Measurements from ENCODE around the gene JPH3.
"Not testable (repeated sequence)": the region's sequence is repeated elsewhere in the genome, so short reads cannot be mapped to it uniquely, and the experiment has no call there.

The JPH3 gene

DNA sequence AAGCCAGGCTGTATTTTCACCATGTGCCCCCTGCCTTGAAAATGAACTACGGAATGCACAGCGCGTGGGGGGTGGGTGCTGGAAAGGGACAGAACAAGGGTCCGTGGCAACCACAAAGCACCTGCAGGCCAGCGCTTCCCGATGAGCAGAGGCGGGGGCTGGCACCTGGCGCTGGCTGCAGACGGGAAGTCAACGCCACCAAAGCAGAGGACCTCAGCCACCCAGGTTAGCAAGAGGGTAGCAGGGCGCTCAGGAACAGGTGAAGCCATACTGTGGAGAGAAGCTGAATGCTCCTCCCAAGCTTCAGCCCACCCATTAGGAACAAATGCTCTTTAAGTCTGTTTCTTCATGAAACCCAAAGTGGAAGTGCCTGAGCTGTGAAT lies 98.8 kb downstream of the JPH3 start:
- no peak for FAIRE-seq

DNA sequence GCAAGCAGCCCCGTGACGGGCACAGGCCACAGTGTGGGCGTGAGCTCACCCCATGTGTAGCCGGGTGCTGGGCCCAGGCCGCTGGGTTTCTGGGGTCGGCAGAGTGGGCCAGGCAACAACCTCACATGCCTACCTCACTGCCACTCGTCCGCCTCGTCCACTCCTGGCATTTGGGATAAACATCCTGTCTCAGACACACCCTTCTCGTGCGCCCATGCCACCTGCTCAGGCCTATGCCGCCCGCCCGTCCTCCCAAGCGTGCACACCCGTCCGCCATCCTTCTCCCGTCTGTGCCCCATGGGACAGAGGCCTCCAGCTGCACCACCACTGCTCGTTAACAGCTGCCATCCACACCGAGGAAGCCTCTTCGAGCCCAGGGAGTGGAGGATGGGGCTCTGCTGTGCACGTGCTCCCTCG lies 99.2 kb downstream of the JPH3 start:
- FAIRE-seq: no peak

DNA sequence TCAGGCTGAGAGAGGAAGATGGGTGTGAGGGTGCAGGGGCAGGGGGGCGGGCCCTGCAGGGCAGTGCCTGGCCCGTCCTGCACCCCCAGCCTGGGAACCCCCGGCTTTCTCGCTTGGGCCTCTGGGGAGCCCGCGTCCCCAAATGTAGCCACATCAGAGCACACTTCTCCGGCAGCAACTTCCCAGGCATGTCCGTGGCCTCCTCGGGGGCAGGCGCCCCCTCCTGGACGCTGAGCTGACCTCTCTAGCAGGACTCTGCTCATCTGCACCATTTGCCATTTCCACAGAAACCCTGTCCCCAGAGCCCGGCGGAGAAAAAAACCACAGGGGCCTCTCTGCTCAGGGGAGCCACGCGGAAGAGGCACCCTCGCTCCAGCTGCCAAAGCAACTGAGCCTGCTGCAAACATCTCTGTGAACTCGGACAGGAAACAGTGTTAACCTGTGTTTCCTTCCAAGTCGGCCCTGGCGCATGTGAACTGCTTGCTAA lies 100.1 kb downstream of the JPH3 start:
- no peak for FAIRE-seq

DNA sequence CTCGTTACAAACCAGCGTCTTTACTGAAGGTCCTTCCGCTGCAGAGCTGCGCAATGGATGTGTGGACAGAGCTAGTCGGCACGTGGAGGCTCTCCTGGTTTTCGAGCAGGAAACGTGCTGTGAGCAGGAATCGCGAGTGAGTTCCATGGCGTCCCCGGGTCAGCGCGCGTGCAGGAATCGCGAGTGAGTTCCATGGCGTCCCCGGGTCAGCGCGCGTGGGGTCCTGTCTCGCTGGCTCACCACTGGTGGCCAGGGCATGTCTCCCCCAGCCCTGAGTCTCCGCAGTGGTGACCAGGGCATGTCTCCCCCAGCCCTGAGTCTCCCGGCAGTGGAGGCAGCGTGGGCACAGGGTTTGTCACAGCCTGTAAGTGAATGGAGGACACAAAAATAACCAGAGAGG lies 100.8 kb downstream of the JPH3 start:
- no peak for FAIRE-seq

DNA sequence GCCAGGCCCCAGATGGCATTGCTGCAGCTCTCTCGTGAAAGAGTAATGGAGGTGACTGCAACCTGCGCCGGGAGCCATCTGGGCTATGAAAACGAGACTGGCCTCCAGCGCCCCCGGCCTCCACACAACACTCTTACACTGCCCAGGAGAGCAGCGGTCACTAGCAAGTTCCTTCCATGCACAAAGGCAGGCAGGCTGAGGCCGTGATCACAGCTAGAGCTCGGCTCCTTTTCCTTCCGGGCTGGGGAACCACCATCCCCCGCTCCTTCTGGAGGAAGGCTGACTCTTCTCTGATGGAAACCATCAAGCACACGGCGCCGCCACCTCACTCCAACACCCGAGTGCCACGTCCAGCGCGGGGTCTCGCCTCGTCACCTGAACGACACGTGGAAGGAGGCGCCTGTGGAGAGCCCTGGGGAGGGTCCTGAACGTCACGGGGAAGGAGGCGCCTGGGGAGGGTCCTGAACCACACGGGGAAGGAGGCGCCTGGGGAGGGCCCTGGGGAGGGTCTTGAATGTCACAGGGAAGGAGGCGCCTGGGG lies 101.6 kb downstream of the JPH3 start:
- no peak for FAIRE-seq

DNA sequence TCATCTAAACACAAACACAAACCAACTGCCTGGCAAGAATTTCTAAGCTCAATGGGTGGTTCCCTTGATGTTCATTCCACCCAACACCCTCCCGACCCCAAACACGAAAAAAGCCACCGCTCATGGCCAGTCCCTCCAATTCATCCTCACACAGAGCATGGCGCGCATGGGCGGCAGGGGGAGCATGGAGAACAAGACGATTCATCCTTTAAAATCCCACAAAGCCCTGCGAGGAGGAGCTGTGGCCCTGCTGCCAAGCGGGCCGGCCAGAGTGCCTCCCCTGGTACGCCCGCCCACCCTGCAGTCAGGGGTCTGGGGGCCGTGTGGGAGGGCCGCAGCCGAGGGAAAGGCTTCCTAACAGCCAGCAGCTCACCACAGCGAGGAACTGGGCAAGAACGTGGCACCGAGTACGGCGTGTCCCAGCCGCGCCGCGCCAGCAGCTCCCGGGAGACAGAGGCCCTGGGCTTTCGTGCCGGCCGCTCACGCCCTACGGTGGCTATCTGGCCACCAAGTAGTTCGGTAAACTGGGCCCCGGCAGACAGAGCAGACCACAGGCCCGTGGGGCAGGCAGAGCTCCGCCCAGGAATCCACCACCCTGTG lies 102.5 kb downstream of the JPH3 start:
- no peak for FAIRE-seq

DNA sequence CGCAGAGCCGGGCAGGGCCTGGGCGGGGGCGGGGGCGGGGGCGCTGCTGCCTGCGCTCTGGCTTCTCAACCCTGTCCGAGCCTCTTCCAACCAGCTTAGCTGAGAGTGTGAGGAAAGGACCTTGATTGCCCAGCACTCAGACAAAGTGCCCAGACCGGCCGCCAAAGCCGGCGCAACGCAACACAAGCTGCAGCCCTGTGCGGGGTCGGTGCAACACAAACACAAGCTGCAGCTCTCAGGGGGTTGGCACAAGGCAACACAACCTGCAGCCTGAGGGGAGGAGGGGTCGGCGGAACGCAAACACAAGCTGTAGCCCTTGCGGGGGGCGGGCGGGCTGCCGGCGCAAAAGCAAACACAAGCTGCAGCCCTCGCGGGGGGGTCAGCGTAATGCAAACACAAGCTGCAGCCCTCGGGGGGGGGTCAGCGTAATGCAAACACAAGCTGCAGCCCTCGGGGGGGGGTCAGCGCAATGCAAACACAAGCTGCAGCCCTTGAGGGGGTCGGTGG lies 103.5 kb downstream of the JPH3 start:
- no peak for FAIRE-seq

DNA sequence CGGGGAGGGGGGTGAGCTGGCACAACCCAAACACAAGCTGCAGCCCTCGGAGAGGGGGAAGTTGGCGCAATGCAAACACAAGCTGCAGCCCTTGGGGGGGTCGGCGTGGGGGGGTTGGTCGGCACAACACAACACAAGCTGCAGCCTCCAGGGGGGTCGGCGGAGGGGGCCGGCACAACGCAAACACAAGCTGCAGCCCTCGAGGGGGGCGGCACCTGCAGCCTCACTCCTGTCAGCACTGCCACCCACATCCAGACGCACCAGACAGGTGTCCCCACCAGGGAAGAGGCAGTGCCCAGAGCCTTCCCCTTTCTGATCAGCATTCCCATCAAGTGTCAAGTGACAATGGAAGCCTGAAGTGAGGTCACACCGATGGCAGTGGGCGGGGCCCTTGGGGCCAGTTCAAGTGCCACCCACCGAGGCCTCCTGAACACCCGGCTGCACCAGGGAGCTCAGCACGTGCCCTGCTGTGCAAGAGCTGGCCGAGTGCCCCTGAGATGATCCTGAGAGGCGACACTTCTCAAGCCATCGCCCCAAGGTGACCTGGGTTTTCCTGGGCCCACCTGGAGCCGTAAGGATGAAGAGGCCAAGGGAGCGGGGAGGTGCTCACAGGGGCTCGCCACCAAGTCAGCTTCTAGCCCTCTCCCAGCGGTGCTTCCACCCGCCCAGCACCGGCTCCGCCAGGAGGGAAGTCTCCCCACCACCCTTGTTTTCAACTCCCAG lies 104.1 kb downstream of the JPH3 start:
- no peak for FAIRE-seq

DNA sequence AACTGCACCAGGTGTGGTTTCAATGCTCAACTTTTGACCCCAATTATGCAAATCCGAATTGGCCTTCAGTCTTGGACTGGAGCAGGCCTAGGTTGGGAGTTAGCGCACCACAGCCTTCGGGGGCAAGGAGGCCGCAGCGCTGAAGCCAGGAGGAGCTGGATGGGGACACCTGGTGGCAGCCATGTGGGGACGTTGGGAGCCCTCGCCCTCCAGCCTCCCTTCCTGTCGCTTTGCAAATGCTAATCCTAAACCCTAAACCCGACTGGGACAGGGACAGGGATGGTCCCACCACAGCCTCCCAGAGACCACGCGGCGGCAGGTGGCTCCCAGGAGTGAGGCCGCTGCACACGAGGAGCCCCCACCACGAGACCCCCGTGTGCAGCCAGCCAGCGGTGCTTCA lies 104.8 kb downstream of the JPH3 start:
- FAIRE-seq: no peak

DNA sequence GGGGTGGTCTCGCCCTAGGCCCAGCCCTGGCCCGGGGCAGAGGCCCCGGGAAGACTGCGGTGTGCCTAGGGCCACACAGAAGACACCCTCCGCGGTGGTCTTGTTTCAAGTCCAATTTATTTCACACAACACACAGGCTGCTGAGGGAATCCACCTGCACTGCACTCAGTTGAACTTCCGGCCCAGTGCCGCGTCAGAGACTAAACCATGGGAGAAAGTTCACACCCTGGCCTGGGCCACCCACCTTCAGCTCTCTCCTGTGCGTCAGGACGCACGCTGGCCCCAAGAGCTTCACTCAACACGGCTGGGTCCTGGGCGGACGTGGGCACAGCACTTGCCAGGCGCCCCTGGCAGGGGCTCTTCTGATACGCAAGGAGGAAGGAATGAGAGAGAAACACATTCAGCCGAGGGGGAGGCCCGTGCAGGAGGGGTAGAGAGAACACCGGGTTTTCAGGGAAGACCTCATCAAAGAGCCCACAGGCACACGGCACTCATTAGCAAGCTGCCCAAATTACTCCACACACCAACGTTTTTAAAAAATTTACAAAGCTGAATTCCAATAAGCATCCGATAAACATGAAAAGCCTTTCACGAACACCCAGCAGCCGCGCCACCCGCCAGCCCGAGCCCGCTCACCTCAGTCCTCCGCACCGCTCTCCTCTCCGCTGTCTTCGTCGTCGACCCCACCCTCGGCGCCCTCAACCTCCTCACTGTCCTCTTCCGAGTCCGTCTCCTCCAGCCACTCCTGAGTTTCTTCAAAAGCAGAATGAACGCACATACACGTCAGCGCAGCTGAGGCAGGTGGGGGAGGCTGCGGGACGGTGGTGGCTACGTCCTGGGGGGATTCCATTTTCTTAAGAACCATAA lies 105.6 kb downstream of the JPH3 start:
- no peak for FAIRE-seq

DNA sequence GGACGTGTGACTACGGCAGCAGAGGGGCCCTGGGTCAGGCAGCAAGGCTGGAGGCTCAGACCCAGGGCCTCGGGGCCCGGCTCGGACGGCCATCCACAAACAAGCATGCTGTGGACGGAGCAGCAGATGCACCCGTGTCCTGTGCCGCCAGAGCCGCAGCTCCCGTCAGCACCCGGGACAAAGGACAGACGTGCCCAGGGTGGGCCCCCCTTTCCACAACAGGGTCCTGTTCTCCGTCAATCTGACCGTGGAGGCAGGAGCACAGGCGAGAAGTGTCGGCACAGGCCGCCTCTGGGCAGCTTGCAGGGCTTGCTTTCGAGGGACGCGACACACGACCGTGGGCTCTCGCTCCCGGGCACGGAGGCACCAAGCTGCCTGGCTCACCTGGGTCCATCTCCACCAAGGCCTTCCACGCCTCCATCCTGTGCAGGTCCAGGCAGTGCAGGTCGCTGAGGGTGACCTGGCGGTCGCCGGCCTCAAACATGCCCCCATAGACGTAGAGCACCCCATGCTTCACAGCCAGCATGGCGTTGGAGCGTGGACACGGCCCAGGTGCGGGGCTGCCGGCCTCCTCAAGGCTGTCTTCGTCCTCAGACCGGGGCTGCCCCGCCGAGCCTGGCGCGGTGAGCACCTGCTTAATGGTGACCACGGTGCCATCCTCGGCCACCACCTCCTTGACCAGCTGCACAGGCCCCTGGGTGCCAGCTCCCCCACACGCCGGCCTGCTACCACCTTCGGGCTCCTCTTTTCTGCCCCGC lies 106.8 kb downstream of the JPH3 start:
- no peak for FAIRE-seq

DNA sequence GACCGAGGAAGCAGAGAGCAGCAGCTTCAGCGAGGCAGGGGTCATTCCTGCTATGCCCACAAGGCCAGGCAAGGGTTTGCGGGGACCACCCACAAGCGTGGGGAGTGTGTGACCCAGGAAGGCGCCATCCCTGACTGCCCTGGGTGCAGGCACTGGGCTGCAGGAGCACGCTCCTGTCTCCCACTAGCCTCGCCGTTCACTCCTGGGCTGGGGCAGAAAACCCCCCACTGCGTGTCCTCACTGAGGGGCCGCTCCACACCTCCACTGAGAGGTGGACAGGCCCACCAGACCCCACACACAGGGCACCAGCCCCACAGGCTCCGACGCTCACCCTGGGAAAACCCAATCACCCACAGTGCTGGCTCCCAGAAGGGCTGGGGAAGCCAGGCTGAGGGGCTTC lies 107.4 kb downstream of the JPH3 start:
- FAIRE-seq: no peak

DNA sequence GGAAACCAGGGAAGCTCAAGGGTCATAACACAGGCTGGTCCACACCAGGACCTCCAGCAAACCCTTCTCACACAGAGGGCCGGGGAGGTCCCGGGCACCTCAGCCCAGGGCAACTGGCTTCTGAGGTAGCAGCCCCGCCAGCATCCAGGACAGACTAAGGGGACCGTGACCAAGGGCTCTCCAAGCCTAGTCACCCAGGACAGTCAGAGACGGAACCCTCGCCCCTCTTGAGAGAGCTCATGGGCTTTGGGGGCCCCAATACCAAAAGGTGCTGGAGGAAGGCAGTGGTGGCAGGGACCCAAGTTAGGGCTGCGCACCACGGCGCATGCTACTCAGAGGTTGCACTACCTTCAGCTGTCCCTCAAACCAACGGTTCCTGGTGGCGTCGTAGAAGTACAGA lies 108.6 kb downstream of the JPH3 start:
- no peak for FAIRE-seq

DNA sequence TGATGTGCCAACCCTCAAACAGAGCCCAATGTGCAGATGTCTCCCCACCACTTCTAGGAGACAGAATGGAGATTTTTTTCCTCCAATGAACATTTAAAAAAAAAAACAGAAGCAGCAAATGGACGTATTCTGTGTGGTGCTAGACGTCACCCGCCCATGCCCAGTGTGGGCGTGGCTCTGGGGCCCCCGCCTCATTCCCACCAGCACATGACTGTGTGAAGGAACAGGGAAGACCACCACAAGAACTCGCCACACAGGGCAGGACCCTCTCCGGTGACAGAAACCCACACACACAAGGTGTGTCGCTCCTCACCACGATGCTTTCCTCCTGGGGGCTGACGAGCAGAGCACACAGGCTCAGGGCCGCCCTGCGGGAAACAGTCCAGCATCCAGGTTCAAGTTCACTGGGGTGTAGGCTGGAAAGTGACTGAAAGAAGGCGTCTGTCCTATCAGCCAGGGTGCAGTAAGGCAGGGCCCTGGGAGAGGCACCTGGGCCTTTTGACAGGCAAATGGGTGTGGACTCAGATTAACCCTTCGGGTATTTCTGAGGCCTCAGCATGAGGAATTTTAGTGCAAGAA lies 110.0 kb downstream of the JPH3 start:
- FAIRE-seq: no peak

DNA sequence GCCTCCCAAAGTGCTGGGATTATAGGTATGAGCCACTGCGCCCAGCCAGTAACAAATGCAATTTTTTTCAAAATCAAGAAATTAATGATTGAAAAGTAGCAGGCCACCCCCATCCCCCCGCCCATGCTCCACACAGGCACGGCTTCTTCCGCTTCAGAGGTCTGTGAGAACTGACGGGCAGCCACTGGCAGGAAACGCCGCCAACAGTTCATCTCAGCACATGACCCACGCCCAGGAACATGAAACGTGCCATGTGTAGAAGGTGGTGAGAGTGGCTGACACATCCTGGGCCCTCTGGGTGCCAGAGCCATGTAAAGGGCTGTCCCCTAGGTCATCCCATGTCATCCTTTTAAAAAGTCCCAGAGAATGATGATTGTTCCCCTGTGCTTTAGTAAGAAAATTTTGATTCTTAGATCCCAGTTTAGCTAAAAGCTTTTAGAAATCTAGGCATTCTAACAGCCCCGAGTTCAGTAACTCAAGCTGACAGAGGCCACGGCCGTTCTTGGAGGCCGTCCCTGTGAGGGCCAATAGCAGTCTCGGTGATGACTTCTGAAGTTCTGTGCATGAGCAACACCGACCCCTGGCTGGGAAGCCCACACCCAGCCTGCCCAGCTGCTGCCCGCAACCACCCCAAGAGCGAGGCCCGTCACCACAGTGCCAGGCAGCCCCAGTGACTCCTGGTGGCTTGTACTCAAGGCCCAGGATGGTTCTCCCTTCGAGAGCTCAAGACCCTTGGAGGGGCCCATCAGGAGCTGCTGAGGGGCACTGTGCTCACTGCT lies 111.3 kb downstream of the JPH3 start:
- no peak for FAIRE-seq

DNA sequence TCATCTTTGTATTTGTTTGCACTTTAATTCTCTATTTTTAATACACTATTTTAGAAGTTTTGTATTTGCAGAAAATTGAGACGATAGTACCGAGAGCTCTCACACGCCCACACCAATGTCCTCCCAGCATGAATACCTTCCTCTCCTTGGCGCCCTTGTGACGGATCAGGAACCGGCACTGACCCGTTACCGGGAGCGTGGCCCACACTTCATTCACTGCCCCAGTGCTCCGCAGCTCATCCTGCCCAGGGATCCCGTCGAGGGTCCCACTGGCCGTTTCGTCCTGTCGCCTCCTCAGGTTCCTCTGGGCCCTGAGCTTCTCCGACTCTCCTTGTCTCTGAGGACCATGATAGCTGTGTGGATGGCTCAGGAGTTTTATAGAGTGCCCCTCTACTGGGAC lies 112.9 kb downstream of the JPH3 start:
- FAIRE-seq: no peak

DNA sequence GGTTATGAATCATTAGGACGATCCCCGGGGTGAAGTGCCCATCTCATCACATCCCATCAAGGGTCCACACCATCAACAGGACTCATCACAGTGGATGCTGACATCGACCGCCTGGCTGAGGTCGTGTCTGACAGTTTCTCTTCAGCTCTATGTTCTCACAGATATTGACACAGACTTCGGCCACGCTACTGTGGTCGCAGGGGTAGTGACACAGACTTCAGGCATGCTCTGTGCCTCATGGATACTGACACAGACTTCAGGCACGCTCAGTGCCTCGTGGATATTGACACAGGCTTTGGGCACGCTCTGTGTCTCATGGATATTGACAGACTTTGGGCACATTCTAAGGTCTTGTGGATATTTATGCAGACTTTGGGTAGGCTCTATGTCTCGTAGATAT lies 113.3 kb downstream of the JPH3 start:
- no peak for FAIRE-seq

DNA sequence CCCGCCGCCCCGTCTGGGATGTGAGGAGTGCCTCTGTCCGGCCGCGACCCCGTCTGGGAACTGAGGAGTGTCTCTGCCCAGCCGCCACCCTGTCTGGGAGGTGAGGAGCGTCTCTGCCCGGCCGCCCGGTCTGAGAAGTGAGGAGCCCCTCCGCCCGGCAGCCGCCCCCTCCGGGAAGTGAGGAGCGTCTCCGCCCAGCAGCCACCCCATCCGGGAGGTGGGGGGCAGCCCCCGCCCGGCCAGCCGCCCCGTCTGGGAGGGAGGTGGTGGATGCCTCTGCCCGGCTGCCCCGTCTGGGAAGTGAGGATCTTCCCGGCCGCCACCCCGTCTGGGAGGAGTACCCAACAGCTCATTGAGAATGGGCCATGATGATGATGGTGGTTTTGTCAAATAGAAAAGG lies 116.5 kb downstream of the JPH3 start:
- not testable (repeated sequence) for FAIRE-seq

DNA sequence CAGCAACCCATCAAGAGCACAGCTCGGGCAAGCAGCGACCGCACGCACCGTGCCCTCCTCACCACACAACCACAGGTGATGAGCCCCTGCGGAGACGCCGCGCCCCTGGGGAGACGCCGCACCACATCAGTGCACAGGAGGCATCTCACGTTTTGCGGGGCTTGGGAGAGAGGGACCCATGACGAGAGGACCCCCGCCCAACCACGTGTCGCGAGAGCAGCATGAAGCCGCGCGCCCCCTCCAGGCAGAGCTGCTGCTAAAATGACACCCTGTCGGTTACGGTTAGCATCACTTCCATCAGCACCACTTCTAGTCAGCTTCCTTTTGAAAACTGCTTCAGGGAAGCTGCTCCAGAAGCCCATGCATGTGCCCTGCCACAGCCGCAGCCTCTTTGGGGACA lies 118.1 kb downstream of the JPH3 start:
- no peak for FAIRE-seq

DNA sequence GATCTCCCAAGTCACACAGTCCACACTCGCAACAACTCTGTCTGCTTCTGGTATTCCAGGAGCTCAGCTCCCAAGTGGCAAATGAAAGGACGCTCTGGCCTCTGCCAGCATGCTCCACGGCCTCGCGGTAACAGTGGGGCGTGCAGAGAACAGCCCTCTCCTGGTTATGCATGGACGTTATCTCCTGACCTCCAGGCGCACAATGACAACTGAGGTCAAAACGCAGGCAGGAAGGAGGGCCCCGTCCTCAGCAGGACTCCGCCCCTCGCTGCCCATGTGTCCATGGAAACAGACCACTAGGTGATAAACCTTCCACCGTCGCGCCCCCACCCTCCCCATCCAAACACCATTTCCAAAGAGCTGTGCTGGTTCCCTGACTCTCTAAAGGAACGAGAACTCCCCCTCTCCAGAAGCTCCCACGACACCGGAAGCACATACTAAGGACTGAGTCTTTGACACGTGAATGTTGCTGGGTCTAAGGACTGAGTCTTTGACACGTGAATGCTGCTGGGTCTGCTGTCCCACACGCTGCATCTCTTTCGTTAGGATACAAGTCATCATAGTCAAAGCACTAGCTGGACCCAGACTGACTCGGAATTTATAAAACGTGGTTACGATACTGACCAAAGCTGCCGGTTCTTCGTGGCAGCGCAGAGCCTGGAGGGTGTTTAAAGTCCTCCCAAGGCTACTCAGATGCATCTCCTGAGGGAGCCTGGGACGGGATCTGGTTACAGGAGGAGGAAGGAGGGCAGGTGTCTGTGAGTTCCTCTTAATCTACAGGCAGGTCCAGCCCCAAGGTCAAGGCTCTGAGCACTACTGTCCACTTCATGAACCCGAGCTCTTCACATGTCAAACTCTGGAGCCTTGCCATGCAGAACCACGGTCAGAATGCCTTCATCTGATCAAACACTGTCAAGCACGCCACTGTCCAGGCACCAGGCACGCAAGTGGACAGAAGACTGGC lies 119.6 kb downstream of the JPH3 start:
- no peak for FAIRE-seq
